Lower leg skin (tissue), 4 donors: ENCODE results near the gene MAP3K8. TPM values are rescaled to one million over a fixed set of nuclear protein-coding genes. Genes with fewer than 3 reads are reported as not detected.

Experiments used
- DNase-seq, 2 donors: peaks; one replicate each; pipeline ENCODE4 v3.0.0-alpha.2; 2019; ENCODE audit warnings: low spot score in 2 of 2
- H3K4me3 ChIP-seq: fragments of 200-600 bp; sonication (generic); 2 replicates; pipeline ENCODE4 v1.5.1; 2017; ENCODE audit warnings: mild to moderate bottlenecking, low read depth; ENCODE audit not compliant: poor library complexity, severe bottlenecking
- CTCF ChIP-seq, 3 donors: fragments of 450-650 bp; IDR thresholded peaks; one replicate each; pipeline ENCODE4 v1.5.1; 2016; ENCODE audit warnings: antibody characterized with exemption in 3 of 3, mild to moderate bottlenecking in 3 of 3, moderate library complexity in 2 of 3
- POLR2A ChIP-seq, 2 donors: fragments of 450-650 bp; IDR thresholded peaks; one replicate each; pipeline ENCODE4 v1.6.1; 2016 to 2017; ENCODE audit warnings: antibody characterized with exemption in 2 of 2, mild to moderate bottlenecking in 1 of 2, moderate library complexity in 1 of 2
- WGBS, 2 donors: methylation state at CpG; one replicate each; pipeline ENCODE4 v1.1.5; 2018; 5-methylcytosine and 5-hydroxymethylcytosine counted together
- intact Hi-C: fragments of 100-400 bp; cut with DNase I; formaldehyde crosslinking; loops from one replicate; pipeline ENCODE4 v1.15.0; 2023; ENCODE audit warnings: low total_unique reads
- total RNA-seq, 4 donors: library from RNA; depleted of rRNA; stranded (reverse); fragments of >200 nt; gene quantifications; one replicate each; pipeline ENCODE4 v1.1.0, GENCODE V29; 2016

The MAP3K8 gene
- total RNA-seq, 4 donors from 2014 or later = 27.0 to 41.8 (median 35.5) TPM

- WGBS, 2 donors = 88 to 91% methylated on average over 3 of the region's 3 CpGs
- intact Hi-C loops = no loop called here
- H3K4me3 ChIP-seq = no peak overlapping the region
- DNase-seq = no peak
- no peak for TF ChIP-seq POLR2A (IDR thresholded peaks at IDR 0.05)
- no peak for TF ChIP-seq CTCF (IDR thresholded peaks at IDR 0.05)
Measured at GRCh38 chr10:30443049-30443448, 9.1 kb downstream of the MAP3K8 start.

GRCh38 chr10:30445711-30446110 is 11.7 kb downstream of the MAP3K8 start:
- intact Hi-C loops = no loop called here
- WGBS, 2 donors = 17 to 50% methylated on average over 2 of the region's 2 CpGs

GRCh38 chr10:30447125-30447799 is 13.3 kb downstream of the MAP3K8 start:
- TF ChIP-seq CTCF (IDR thresholded peaks at IDR 0.05) (no peak), POLR2A (IDR thresholded peaks at IDR 0.05) (no peak)
- DNase-seq = no peak
- intact Hi-C loops = no loop called here
- no peak overlapping the region for H3K4me3 ChIP-seq
- WGBS, 2 donors = 54 to 62% methylated on average over 10 of the region's 10 CpGs

More at GRCh38 chr10:30445711-30446110, 11.7 kb downstream of the MAP3K8 start:
- no peak overlapping the region for H3K4me3 ChIP-seq
- DNase-seq = no peak
- TF ChIP-seq POLR2A (IDR thresholded peaks at IDR 0.05) (no peak), CTCF (IDR thresholded peaks at IDR 0.05) (no peak)

GRCh38 chr10:30448092-30448491 is 14.1 kb downstream of the MAP3K8 start:
- no peak for TF ChIP-seq POLR2A (IDR thresholded peaks at IDR 0.05)
- TF ChIP-seq CTCF (IDR thresholded peaks at IDR 0.05) = no peak
- no peak overlapping the region for H3K4me3 ChIP-seq

GRCh38 chr10:30453764-30454527 is 20.0 kb downstream of the MAP3K8 start:
- DNase-seq = no peak
- no peak for TF ChIP-seq POLR2A (IDR thresholded peaks at IDR 0.05)
- TF ChIP-seq CTCF (IDR thresholded peaks at IDR 0.05) = no peak
- H3K4me3 ChIP-seq = no peak overlapping the region
- whole genome bisulfite sequencing, 2 donors = 78 to 87% methylated on average over 6 of the region's 6 CpGs
- intact Hi-C loops = no loop called here

More at GRCh38 chr10:30448092-30448491, 14.1 kb downstream of the MAP3K8 start:
- WGBS, 2 donors = 94 to 100% methylated on average over 1 of the region's 1 CpG
- intact Hi-C loops = no loop called here
- DNase-seq = no peak
